ENCODE data around the gene TOR1B.
"Not testable (repeated sequence)": the region's sequence is repeated elsewhere in the genome, so short reads cannot be mapped to it uniquely, and the experiment has no call there.

Gene TOR1B

GRCh38 chr9:129777769-129778130 lies 25.2 kb upstream of the TOR1B start:
- TF ChIP-seq, protein P1, sequence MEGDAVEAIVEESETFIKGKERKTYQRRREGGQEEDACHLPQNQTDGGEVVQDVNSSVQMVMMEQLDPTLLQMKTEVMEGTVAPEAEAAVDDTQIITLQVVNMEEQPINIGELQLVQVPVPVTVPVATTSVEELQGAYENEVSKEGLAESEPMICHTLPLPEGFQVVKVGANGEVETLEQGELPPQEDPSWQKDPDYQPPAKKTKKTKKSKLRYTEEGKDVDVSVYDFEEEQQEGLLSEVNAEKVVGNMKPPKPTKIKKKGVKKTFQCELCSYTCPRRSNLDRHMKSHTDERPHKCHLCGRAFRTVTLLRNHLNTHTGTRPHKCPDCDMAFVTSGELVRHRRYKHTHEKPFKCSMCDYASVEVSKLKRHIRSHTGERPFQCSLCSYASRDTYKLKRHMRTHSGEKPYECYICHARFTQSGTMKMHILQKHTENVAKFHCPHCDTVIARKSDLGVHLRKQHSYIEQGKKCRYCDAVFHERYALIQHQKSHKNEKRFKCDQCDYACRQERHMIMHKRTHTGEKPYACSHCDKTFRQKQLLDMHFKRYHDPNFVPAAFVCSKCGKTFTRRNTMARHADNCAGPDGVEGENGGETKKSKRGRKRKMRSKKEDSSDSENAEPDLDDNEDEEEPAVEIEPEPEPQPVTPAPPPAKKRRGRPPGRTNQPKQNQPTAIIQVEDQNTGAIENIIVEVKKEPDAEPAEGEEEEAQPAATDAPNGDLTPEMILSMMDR (IDR thresholded peaks at IDR 0.05; ENCODE audit: insufficient read depth, low read depth, low read length, missing control alignments) = no peak
- no peak for DNase-seq (ENCODE audit: low read depth)
- H3K4me3 ChIP-seq (ENCODE audit: low read depth, low read length) = no peak overlapping the region

- no peak overlapping the region for H3K4me3 ChIP-seq (ENCODE audit: low read depth, low read length)
- TF ChIP-seq, protein P1 (IDR thresholded peaks at IDR 0.05; ENCODE audit: insufficient read depth, low read depth, low read length, missing control alignments) = no peak
- DNase-seq (ENCODE audit: low read depth) = no peak
These were observed 24.5 kb upstream of the TOR1B start for GRCh38 chr9:129778469-129778868.

DNA sequence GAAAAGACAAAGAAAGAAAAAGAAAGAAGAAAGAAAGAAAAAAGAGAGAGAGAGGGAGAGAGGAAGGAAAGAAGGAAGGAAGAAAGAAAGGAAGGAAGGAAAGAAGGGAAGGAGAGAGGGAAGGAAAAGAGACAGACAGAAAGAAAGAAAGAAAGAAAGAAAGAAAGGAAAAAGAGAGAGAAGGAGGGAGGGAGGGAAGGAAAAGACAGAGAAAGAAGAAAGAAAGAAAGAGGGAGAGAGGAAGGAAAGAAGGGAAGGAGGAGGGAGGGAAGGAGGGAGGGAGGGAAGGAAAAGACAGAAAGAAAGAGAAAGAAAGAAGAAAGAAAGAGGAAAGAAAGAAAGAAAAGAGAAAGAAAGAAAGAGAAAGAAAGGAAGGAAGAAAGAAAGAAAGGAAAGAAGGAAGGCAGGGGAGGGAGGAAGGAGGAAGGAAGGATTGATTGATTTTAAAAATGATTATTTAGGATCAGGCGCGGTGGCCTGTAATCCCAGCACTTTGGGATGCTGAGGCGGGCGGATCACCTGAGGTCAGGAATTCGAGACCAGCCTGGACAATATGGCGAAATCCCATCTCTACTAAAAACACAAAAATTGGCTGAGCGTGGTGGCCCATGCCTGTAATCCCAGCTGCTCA lies 23.3 kb upstream of the TOR1B start:
- TF ChIP-seq, protein P1 (IDR thresholded peaks at IDR 0.05; ENCODE audit: insufficient read depth, low read depth, low read length, missing control alignments) = no peak
- no peak overlapping the region for H3K4me3 ChIP-seq (ENCODE audit: low read depth, low read length)
- no peak for DNase-seq (ENCODE audit: low read depth)

GRCh38 chr9:129781131-129781530 lies 21.9 kb upstream of the TOR1B start:
- DNase-seq (ENCODE audit: low read depth) = no peak
- TF ChIP-seq, protein P1 (IDR thresholded peaks at IDR 0.05; ENCODE audit: insufficient read depth, low read depth, low read length, missing control alignments) = no peak
- H3K4me3 ChIP-seq (ENCODE audit: low read depth, low read length) = no peak overlapping the region

DNA sequence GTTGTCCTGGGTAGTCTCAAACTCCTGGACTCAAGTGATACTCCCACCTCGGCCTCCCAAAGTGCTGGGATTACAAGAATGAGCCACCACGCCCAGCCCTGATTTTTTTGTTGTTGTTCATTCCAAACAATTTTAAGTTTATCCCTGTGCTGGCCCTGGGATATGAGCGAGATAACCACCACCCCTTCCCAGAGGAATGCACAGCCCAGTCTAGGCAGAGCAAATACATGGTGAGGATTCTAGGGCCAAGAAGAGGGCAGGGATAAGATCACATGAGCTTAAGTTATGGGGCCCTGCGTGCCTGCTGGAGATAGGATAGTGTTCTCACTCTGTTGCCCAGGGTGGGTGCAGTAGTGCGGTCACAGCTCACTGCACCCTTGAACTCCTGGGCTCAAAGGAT lies 21.0 kb upstream of the TOR1B start:
- H3K4me3 ChIP-seq (ENCODE audit: low read depth, low read length) = no peak overlapping the region
- no peak for DNase-seq (ENCODE audit: low read depth)
- TF ChIP-seq, protein P1 (IDR thresholded peaks at IDR 0.05; ENCODE audit: insufficient read depth, low read depth, low read length, missing control alignments) = no peak

DNA sequence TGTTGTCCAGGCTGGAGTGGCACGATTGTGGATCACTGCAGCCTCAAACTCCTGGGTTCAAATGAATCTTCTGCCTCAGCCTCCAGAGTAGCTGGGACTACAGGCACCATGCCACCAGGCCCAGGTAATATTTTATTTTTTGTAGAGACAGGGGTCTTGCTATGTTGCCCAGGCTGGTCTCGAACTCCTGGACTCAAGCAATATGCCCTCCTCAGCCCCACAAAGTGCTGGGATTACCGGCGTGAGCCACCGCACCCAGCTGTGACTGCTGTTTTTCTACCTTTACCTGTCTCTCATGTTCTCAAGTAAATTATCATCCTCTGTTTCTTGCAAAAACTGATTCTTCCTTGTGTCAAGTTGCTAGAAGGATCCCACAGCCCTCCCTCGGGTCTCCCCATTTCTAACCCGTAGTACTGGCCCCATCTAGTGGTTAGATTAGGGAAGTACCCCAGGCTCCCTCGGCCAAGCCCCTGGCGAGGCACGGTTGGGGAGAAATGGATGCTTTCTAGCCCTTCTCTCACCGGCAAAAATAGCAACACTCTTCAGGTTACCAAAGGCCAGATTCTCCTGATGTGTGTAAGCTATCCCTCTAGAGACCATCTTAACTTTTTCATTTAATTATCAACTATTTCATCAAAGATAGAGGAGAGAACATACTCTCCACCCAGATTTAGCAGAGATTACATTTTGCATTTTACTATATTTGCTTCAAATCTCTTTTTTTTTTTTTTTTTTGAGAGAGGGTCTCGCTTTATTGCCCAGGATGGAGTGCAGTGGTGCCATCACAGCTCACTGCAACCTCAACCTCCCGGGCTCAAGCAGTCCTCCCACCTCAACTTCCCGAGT lies 19.2 kb upstream of the TOR1B start:
- TF ChIP-seq, protein P1 (IDR thresholded peaks at IDR 0.05; ENCODE audit: insufficient read depth, low read depth, low read length, missing control alignments) = peak; percentile 84
- no peak overlapping the region for H3K4me3 ChIP-seq (ENCODE audit: low read depth, low read length)
- peak; percentile 75 for DNase-seq (ENCODE audit: low read depth)

DNA sequence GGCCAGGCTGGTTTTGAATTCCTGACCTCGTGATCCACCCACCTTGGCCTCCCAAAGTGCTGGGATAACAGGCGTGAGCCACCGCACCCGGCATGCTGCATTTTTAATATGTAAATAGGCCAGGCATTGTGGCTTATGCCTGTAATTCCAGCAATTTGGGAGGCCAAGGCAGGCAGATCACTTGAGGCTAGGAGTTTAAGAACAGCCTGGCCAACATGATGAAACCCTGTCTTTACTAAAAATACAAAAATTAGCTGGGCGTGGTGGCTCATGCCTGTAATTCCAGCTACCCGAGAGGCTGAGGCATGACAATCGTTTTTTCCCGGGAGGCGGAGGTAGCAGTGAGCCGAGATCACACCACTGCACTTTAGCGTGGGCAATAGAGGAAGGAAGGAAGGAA lies 18.0 kb upstream of the TOR1B start:
- not testable (repeated sequence) for H3K4me3 ChIP-seq (ENCODE audit: low read depth, low read length); DNase-seq (ENCODE audit: low read depth)

Data from GM12865 (cell line).